Cardiac fibroblast (primary cell): Measurements from ENCODE around the gene FOXN3.

Experiments used
- DNase-seq, 2 donors: peaks; one replicate each; pipeline versions ENCODE4 v3.0.0 to v3.0.0-alpha.2; 2010; ENCODE audit warnings: low read depth in 2 of 2
- H3K4me3 ChIP-seq, 2 donors: replicated peaks in 1 of 2; 1 replicate in 1 of 2; 2 replicates in 1 of 2; pipeline ENCODE4 v1.5.1; 2011; ENCODE audit warnings: low read depth in 2 of 2, low read length in 2 of 2, mild to moderate bottlenecking in 2 of 2, moderate library complexity in 1 of 2
- CTCF ChIP-seq: IDR thresholded peaks from one replicate; pipeline ENCODE4 v1.5.1; 2011; ENCODE audit warnings: low read depth, mild to moderate bottlenecking, low read length, inconsistent platforms

Gene FOXN3

GRCh38 chr14:89330236-89331002 lies 86.6 kb downstream of the FOXN3 start:
- peak; percentile 75 to 90 for DNase-seq

GRCh38 chr14:89327771-89328212 lies 89.2 kb downstream of the FOXN3 start:
- TF ChIP-seq CTCF, result no peak
- no peak overlapping the region for H3K4me3 ChIP-seq
- DNase-seq, result peak in 1 of 2 donors; percentile 27

More at GRCh38 chr14:89330236-89331002, 86.6 kb downstream of the FOXN3 start:
- no peak for TF ChIP-seq CTCF
- no peak overlapping the region for H3K4me3 ChIP-seq

- no peak overlapping the region for H3K4me3 ChIP-seq
- TF ChIP-seq CTCF, result no peak
- no peak for DNase-seq
Observed at GRCh38 chr14:89325959-89326358, 91.1 kb downstream of the FOXN3 start.

- DNase-seq, result no peak
- H3K4me3 ChIP-seq, result no peak overlapping the region
- TF ChIP-seq CTCF, result no peak
Observed at GRCh38 chr14:89325299-89325883, 91.6 kb downstream of the FOXN3 start.

- no peak for DNase-seq
- H3K4me3 ChIP-seq, result no peak overlapping the region
- no peak for TF ChIP-seq CTCF
Observed at GRCh38 chr14:89324501-89325298, 92.3 kb downstream of the FOXN3 start.

GRCh38 chr14:89320381-89321000 lies 96.5 kb downstream of the FOXN3 start:
- TF ChIP-seq CTCF, result no peak
- peak in 1 of 2 donors; percentile 16 for DNase-seq
- no peak overlapping the region for H3K4me3 ChIP-seq
